ENCODE measurements around the gene NRIP2.

The NRIP2 gene

DNA sequence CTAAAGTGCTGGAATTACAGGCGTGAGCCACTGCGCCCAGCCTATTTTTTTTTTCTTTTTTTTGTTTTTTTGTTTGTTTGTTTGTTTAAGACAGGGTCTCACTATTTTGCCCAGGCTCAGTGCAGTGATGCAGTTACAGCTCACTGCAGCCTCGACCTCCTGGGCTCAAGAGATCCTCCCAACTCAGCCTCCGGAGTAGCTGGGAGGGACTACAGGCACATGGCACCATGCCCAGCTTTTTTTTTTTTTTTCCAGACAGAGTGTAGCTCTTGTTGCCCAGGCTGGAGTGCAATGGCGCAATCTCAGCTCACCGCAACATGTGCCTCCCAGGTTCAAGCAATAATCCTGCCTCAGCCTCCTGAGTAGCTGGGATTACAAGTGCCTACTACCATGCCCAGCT, 28.1 kb downstream of the NRIP2 start:
- Histone ChIP-seq H3K27me3 (ENCODE audit: insufficient read depth, poor library complexity, severe bottlenecking) (no peaks in the 10 kb centered on the region), H3K4me3 (replicated peaks; ENCODE audit: insufficient read depth, low read length) (no peak overlapping the region), H3K27ac (replicated peaks) (no peak overlapping the region)
- peak in 1 of 2 experiments; percentile 67 for DNase-seq (ENCODE audit: low read depth in 1 of 2, low spot score in 1 of 2)
- TF ChIP-seq REST (IDR thresholded peaks at IDR 0.05; ENCODE audit: insufficient replicate concordance, low read depth), result no peak
- no peak for TF ChIP-seq GABPA (IDR thresholded peaks at IDR 0.05; ENCODE audit: low read depth)
- no peak for TF ChIP-seq CTCF (IDR thresholded peaks at IDR 0.05; ENCODE audit: insufficient read depth, low read length)
- TF ChIP-seq POLR2AphosphoS5 (IDR thresholded peaks at IDR 0.05; ENCODE audit: low read depth), result no peak
- TF ChIP-seq SPI1 (IDR thresholded peaks at IDR 0.05; ENCODE audit: borderline replicate concordance, low read depth), result no peak

- Histone ChIP-seq H3K4me3 (replicated peaks; ENCODE audit: insufficient read depth, low read length) (no peak overlapping the region), H3K27me3 (ENCODE audit: insufficient read depth, poor library complexity, severe bottlenecking) (no peaks in the 10 kb centered on the region), H3K27ac (replicated peaks) (no peak overlapping the region)
- no peak for DNase-seq (ENCODE audit: low read depth in 1 of 2, low spot score in 1 of 2)
- TF ChIP-seq SPI1 (IDR thresholded peaks at IDR 0.05; ENCODE audit: borderline replicate concordance, low read depth) (no peak), POLR2AphosphoS5 (IDR thresholded peaks at IDR 0.05; ENCODE audit: low read depth) (no peak), REST (IDR thresholded peaks at IDR 0.05; ENCODE audit: insufficient replicate concordance, low read depth) (no peak), CTCF (IDR thresholded peaks at IDR 0.05; ENCODE audit: insufficient read depth, low read length) (no peak), GABPA (IDR thresholded peaks at IDR 0.05; ENCODE audit: low read depth) (no peak)
These were observed 29.7 kb downstream of the NRIP2 start for GRCh38 chr12:2805143-2805520.

GRCh38 chr12:2804393-2805142, 30.3 kb downstream of the NRIP2 start:
- no peak overlapping the region for H3K4me3 ChIP-seq (replicated peaks; ENCODE audit: insufficient read depth, low read length)
- H3K27me3 ChIP-seq (ENCODE audit: insufficient read depth, poor library complexity, severe bottlenecking), result no peaks in the 10 kb centered on the region
- no peak for TF ChIP-seq GABPA (IDR thresholded peaks at IDR 0.05; ENCODE audit: low read depth)
- no peak for TF ChIP-seq SPI1 (IDR thresholded peaks at IDR 0.05; ENCODE audit: borderline replicate concordance, low read depth)
- no peak for TF ChIP-seq REST (IDR thresholded peaks at IDR 0.05; ENCODE audit: insufficient replicate concordance, low read depth)
- no peak for TF ChIP-seq CTCF (IDR thresholded peaks at IDR 0.05; ENCODE audit: insufficient read depth, low read length)
- no peak for TF ChIP-seq POLR2AphosphoS5 (IDR thresholded peaks at IDR 0.05; ENCODE audit: low read depth)
- DNase-seq (ENCODE audit: low read depth in 1 of 2, low spot score in 1 of 2), result no peak
- no peak overlapping the region for H3K27ac ChIP-seq (replicated peaks)

Data from HL-60 (cell line).